AG04450 (cell line): ENCODE results near the gene KIAA1958. TPM values are rescaled to one million over a fixed set of nuclear protein-coding genes. Genes with fewer than 3 reads are reported as not detected.

Experiments
- CTCF ChIA-PET: fragments of 300-600, 350-600 bp; formaldehyde crosslinking; extraction: SDS; loops from one replicate; lab custom pipeline; 2022; ENCODE audit warnings: antibody characterized with exemption, inconsistent platforms; lab: Charles Lee
- POLR2A ChIA-PET: fragments of 350-600 bp; formaldehyde crosslinking; extraction: SDS; loops from one replicate; lab custom pipeline; 2021; ENCODE audit warnings: antibody characterized with exemption, inconsistent platforms; lab: Yijun Ruan, JAX
- DNase-seq: peaks from one replicate; pipeline ENCODE4 v3.0.0-alpha.2; 2011; ENCODE audit warnings: low read depth, low spot score
- H3K27ac ChIP-seq: one replicate; pipeline ENCODE4 v1.5.1; 2012; ENCODE audit warnings: low read depth, low read length, control low read depth
- H3K27me3 ChIP-seq: one replicate; pipeline ENCODE4 v1.6.0; 2012; ENCODE audit warnings: low read length; ENCODE audit not compliant: control insufficient read depth, insufficient read depth
- H3K4me3 ChIP-seq: 2 replicates; pipeline ENCODE4 v1.5.1; 2011; ENCODE audit warnings: mild to moderate bottlenecking, low read depth, low read length, control low read depth
- H3K9me3 ChIP-seq: 2 replicates; pipeline ENCODE4 v1.5.1; 2012; ENCODE audit warnings: low read length; ENCODE audit not compliant: control insufficient read depth, insufficient read depth
- CTCF ChIP-seq: IDR thresholded peaks from 2 replicates; pipeline ENCODE4 v1.5.1; 2011; ENCODE audit warnings: low read depth, low read length, control low read depth, inconsistent platforms
- polyA plus RNA-seq: library from polyadenylated mRNA; depleted of rRNA; stranded (reverse); fragments of >200 nt; gene quantifications from 2 replicates; pipeline ENCODE4 v1.2.3, GENCODE V29; 2011

KIAA1958 gene
- polyA plus RNA-seq, 1 experiment = 0.88 TPM

GRCh38 chr9:112548051-112548440, 61.4 kb downstream of the KIAA1958 start:
- CTCF ChIA-PET = interaction anchor here (0.6 kb wide), 1 partner anchor 1535 kb away, joined by 3 read pairs; no protein-coding TSS in a partner anchor

GRCh38 chr9:112548836-112549595, 62.4 kb downstream of the KIAA1958 start:
- TF ChIP-seq CTCF = no peak
- ChIA-PET POLR2A (no interaction called here), CTCF (no interaction called here)
- no peaks in the 10 kb centered on the region for H3K9me3 ChIP-seq
- H3K27ac ChIP-seq = no peak overlapping the region
- H3K27me3 ChIP-seq = no peaks in the 10 kb centered on the region
- no peak overlapping the region for H3K4me3 ChIP-seq
- no peak for DNase-seq

More at GRCh38 chr9:112548051-112548440, 61.4 kb downstream of the KIAA1958 start:
- H3K27me3 ChIP-seq = no peaks in the 10 kb centered on the region
- no peak for DNase-seq
- POLR2A ChIA-PET = interaction anchor here (0.6 kb wide), 1 partner anchor 21 kb away, joined by 4 read pairs; no protein-coding TSS in a partner anchor
- H3K27ac ChIP-seq = no peak overlapping the region
- no peak overlapping the region for H3K4me3 ChIP-seq
- TF ChIP-seq CTCF = no peak
- H3K9me3 ChIP-seq = no peaks in the 10 kb centered on the region

GRCh38 chr9:112550531-112550930, 63.9 kb downstream of the KIAA1958 start:
- ChIA-PET CTCF (no interaction called here), POLR2A (no interaction called here)
- Histone ChIP-seq H3K27me3 (no peaks in the 10 kb centered on the region), H3K9me3 (no peaks in the 10 kb centered on the region), H3K27ac (no peak overlapping the region), H3K4me3 (no peak overlapping the region)
- no peak for DNase-seq
- TF ChIP-seq CTCF = no peak

DNA sequence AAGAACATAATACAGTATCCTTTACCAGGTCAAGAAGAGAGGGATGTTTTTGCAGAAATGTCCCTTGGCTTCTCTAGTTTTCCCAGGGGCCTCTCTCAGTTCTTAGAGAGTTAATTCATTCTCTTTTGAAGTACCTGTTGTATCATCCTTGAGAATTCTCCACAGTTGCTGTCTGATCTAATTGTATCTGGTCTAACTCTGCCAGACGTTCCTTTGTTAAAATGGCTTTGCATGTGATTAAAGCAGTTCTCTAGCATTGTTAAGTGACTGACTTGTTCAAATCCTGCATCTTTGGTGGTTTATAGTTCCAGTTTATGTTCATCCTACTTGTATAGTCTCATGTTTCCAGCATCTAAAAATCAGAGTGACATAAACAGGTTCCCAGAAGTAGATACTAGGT, 65.0 kb downstream of the KIAA1958 start:
- H3K27ac ChIP-seq = no peak overlapping the region
- no peak for DNase-seq
- CTCF ChIA-PET = no interaction called here

More for the DNA sequence above, 65.0 kb downstream of the KIAA1958 start:
- TF ChIP-seq CTCF = no peak
- no peak overlapping the region for H3K4me3 ChIP-seq
- H3K27me3 ChIP-seq = no peaks in the 10 kb centered on the region
- H3K9me3 ChIP-seq = no peaks in the 10 kb centered on the region
- POLR2A ChIA-PET = no interaction called here
